Measurements from ENCODE around the gene CCDC71.

GRCh38 chr3:49119036-49119435 is 47.1 kb downstream of the CCDC71 start:
- TF ChIP-seq EP300 (IDR thresholded peaks at IDR 0.05) = no peak
- TF ChIP-seq, protein P1, sequence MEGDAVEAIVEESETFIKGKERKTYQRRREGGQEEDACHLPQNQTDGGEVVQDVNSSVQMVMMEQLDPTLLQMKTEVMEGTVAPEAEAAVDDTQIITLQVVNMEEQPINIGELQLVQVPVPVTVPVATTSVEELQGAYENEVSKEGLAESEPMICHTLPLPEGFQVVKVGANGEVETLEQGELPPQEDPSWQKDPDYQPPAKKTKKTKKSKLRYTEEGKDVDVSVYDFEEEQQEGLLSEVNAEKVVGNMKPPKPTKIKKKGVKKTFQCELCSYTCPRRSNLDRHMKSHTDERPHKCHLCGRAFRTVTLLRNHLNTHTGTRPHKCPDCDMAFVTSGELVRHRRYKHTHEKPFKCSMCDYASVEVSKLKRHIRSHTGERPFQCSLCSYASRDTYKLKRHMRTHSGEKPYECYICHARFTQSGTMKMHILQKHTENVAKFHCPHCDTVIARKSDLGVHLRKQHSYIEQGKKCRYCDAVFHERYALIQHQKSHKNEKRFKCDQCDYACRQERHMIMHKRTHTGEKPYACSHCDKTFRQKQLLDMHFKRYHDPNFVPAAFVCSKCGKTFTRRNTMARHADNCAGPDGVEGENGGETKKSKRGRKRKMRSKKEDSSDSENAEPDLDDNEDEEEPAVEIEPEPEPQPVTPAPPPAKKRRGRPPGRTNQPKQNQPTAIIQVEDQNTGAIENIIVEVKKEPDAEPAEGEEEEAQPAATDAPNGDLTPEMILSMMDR (IDR thresholded peaks at IDR 0.05) = no peak
- TF ChIP-seq POLR2AphosphoS5 (IDR thresholded peaks at IDR 0.05) = no peak
- no peak for TF ChIP-seq POLR2A (IDR thresholded peaks at IDR 0.05; ENCODE audit: low read depth)
